K562 (cell line): Measurements from ENCODE around the gene PDE11A. TPM values are rescaled to one million over a fixed set of nuclear protein-coding genes. Genes with fewer than 3 reads are reported as not detected.

Experiments used
- ATAC-seq: fragments of 200-7000 bp; cut with Tn5 transposase; 3 replicates; pipeline ENCODE4 v1.9.1; 2020; ENCODE audit warnings: moderate library complexity
- BruUV-seq: library from RNA; stranded (reverse); fragments of 400-500 nt; replicated peaks from 2 replicates; lab custom pipeline; 2021; lab: Mats Ljungman, UMichigan
- CTCF ChIA-PET: fragments of 300-600 bp; formaldehyde crosslinking; extraction: SDS; loops from one replicate; lab custom pipeline; 2021; ENCODE audit warnings: low intra/inter-chr PET ratio; lab: Yijun Ruan, JAX
- POLR2A ChIA-PET: fragments of 300-600, 350-650 bp; sonication (Branson Sonifier 250); formaldehyde crosslinking; extraction: SDS; loops from one replicate; lab custom pipeline; 2021; ENCODE audit warnings: antibody characterized with exemption, inconsistent platforms; lab: Yijun Ruan, JAX
- DNase-seq, 4 experiments: peaks; one replicate each; pipeline versions ENCODE4 v3.0.0 to v3.0.0-alpha.2; 2011 to 2018; ENCODE audit warnings: low spot score in 3 of 4, mixed read lengths in 3 of 4; ENCODE audit errors: extremely low read depth in 1 of 4
- FAIRE-seq: peaks from 2 replicates; lab custom pipeline; 2011; peaks lifted over from hg19 to GRCh38; lab: Jason Lieb, UNC
- H2AFZ ChIP-seq: 2 replicates; pipeline ENCODE4 v1.6.0; 2011; ENCODE audit warnings: low read depth, low read length, control low read depth, inconsistent platforms
- H3K27ac ChIP-seq: fragments of 200-600 bp; 3 replicates; pipeline ENCODE4 v1.8.0; 2011; ENCODE audit warnings: low read depth, mild to moderate bottlenecking, control low read depth, inconsistent platforms, low read length, moderate library complexity, mixed read lengths; ENCODE audit errors: extremely low read depth
- H3K27me3 ChIP-seq, 2 experiments: fragments of 300-600 bp in 1 of 2; 2 replicates in 1 of 2; 3 replicates in 1 of 2; pipeline versions ENCODE4 v1.6.0 to v1.8.0; 2011; ENCODE audit warnings: inconsistent platforms in 2 of 2, low read length in 2 of 2, mild to moderate bottlenecking in 1 of 2, mixed read lengths in 1 of 2, moderate library complexity in 1 of 2; ENCODE audit not compliant: control insufficient read depth in 2 of 2, insufficient read depth in 2 of 2
- H3K36me3 ChIP-seq: fragments of 300-600 bp; 3 replicates; pipeline ENCODE4 v1.8.0; 2011; ENCODE audit warnings: mild to moderate bottlenecking, low read length, inconsistent platforms; ENCODE audit not compliant: control insufficient read depth, insufficient read depth
- H3K4me1 ChIP-seq, 2 experiments: fragments of 200-600 bp in 1 of 2; replicated peaks in 1 of 2; 2 replicates in 1 of 2; 3 replicates in 1 of 2; pipeline versions ENCODE4 v1.5.1 to v1.8.0; 2011; ENCODE audit warnings: inconsistent platforms in 2 of 2, low read length in 2 of 2, mild to moderate bottlenecking in 1 of 2, mixed read lengths in 1 of 2, moderate library complexity in 1 of 2; ENCODE audit not compliant: control insufficient read depth in 2 of 2, insufficient read depth in 2 of 2
- H3K4me2 ChIP-seq: 2 replicates; pipeline ENCODE4 v1.6.1; 2011; ENCODE audit warnings: low read length, control low read depth, inconsistent platforms, mixed read lengths; ENCODE audit not compliant: insufficient read depth
- H3K4me3 ChIP-seq: fragments of 200-600 bp; sonication (generic), shearing (Covaris generic); 2 replicates; pipeline ENCODE4 v1.5.1; 2016; ENCODE audit warnings: control low read depth, inconsistent platforms
- H3K79me2 ChIP-seq: fragments of 200-600 bp; 3 replicates; pipeline ENCODE4 v1.8.0; 2011; ENCODE audit warnings: low read length, inconsistent platforms; ENCODE audit not compliant: control insufficient read depth, insufficient read depth
- H3K9ac ChIP-seq, 2 experiments: 2 replicates each; pipeline versions ENCODE4 v1.6.0 to v1.6.1; 2011; ENCODE audit warnings: low read depth in 2 of 2, low read length in 2 of 2, control low read depth in 1 of 2, inconsistent platforms in 1 of 2, mild to moderate bottlenecking in 1 of 2, mixed read lengths in 1 of 2; ENCODE audit not compliant: insufficient read depth in 1 of 2
- H3K9me1 ChIP-seq: one replicate; pipeline ENCODE4 v1.6.0; 2011; ENCODE audit warnings: inconsistent platforms, mild to moderate bottlenecking, low read length, moderate library complexity; ENCODE audit not compliant: control insufficient read depth, insufficient read depth
- H3K9me3 ChIP-seq: replicated peaks from 2 replicates; pipeline ENCODE4 v1.5.1; 2011; ENCODE audit warnings: low read depth, low read length, inconsistent platforms; ENCODE audit not compliant: control insufficient read depth, insufficient read depth
- H4K20me1 ChIP-seq: replicated peaks from 2 replicates; pipeline ENCODE4 v1.6.1; 2011; ENCODE audit warnings: low read length, inconsistent platforms, mixed read lengths; ENCODE audit not compliant: control insufficient read depth, insufficient read depth
- BCL6 ChIP-seq: fragments of 250-450 bp; sonication (Bioruptor Pico); IDR thresholded peaks from 2 replicates; pipeline ENCODE4 v1.4.0; 2020
- BRF2 ChIP-seq: IDR thresholded peaks from 3 replicates; pipeline ENCODE4 v1.6.1; 2011; ENCODE audit warnings: borderline replicate concordance, mild to moderate bottlenecking; ENCODE audit not compliant: insufficient read length, insufficient read depth
- MGA ChIP-seq: fragments of 450-650 bp; IDR thresholded peaks from 2 replicates; pipeline ENCODE4 v1.6.1; 2016; ENCODE audit warnings: mild to moderate bottlenecking, moderate library complexity
- SRSF3 ChIP-seq: fragments of 200-400 bp; formaldehyde crosslinking; IDR thresholded peaks from 2 replicates; pipeline ENCODE4 v1.6.1; 2016; ENCODE audit warnings: mild to moderate bottlenecking, low read length, moderate library complexity; ENCODE audit not compliant: insufficient read depth
- ZNF12 ChIP-seq: sonication (generic); formaldehyde crosslinking; IDR thresholded peaks from 2 replicates; pipeline ENCODE4 v1.4.0; 2020; ENCODE audit warnings: mild to moderate bottlenecking, missing genetic modification reagents
- ZNF3 ChIP-seq: fragments of 250-450 bp; sonication (Bioruptor Pico); IDR thresholded peaks from 2 replicates; pipeline ENCODE4 v1.5.0; 2021; ENCODE audit warnings: mild to moderate bottlenecking, moderate library complexity
- WGBS: fragments of 100-300 bp; shearing (Covaris generic); methylation state at CpG from one replicate; pipeline ENCODE4 v1.1.6; 2016; ENCODE audit warnings: low coverage, mixed read lengths; ENCODE audit not compliant: insufficient coverage; ENCODE audit errors: missing lambda C conversion rate; 5-methylcytosine and 5-hydroxymethylcytosine counted together
- in situ Hi-C: fragments of 300-500 bp; cut with MboI; formaldehyde crosslinking; loops from 4 replicates; pipeline ENCODE4 v1.15.0; 2018; ENCODE audit warnings: inconsistent platforms, mixed read lengths
- intact Hi-C: fragments of 100-400 bp; cut with micrococcal nuclease; formaldehyde crosslinking; loops from 2 replicates; pipeline ENCODE4 v1.14.2; 2022
- polyA plus RNA-seq, 8 experiments: library from polyadenylated mRNA; depleted of rRNA in 4 of 8; stranded (reverse) in 5 of 8; unstranded in 3 of 8; fragments of >200 nt; fragmentation: Nextera tagmentation in 2 of 8; fragmentation: Illumina TruSeq in 1 of 8; extraction: Ambion mirVana in 2 of 8; extraction: Trizol in 1 of 8; gene quantifications; 2 replicates each; pipeline versions ENCODE4 v1.2.1 to v1.2.3, GENCODE V29; 2011 to 2014; ENCODE audit warnings: inconsistent platforms in 1 of 8, missing spikeins in 1 of 8
- total RNA-seq, 7 experiments: library from RNA; depleted of rRNA in 6 of 7; stranded (reverse); fragments of >200 nt in 6 of 7; fragmentation: Illumina TruSeq in 2 of 7; extraction: Trizol in 2 of 7; gene quantifications; 2 replicates each; pipeline versions ENCODE4 v1.2.1 to v1.2.3, GENCODE V29; 2011 to 2021; ENCODE audit warnings: low replicate concordance in 1 of 7

PDE11A gene
- total and polyA plus RNA-seq, 9 of the 15 experiments (the other 6 are each of a cell fraction or from before 2014, with no cell fraction given), result 3.2 to 22.1 (median 5.7) TPM

- 0% methylated on average over 1 of the region's 1 CpG for whole genome bisulfite sequencing
- ChIA-PET POLR2A (no interaction called here), CTCF (no interaction called here)
- no peak overlapping the region for H3K4me3 ChIP-seq
- ATAC-seq (no peak), FAIRE-seq (no peak), DNase-seq (no peak)
- peaks cover 3 to 4% of the 10 kb centered on the region in 2 experiments; a peak in 2 of 5 replicates for H3K27me3 ChIP-seq
- BruUV-seq, result no TSS peak
- intact Hi-C loops (no loop called here), in situ Hi-C loops (no loop called here)
- H3K79me2 ChIP-seq, result no peaks in the 10 kb centered on the region
- no peak overlapping the region for H3K27ac ChIP-seq
- H3K4me1 ChIP-seq, result no peaks in the 10 kb centered on the region
- no peaks in the 10 kb centered on the region for H3K9me3 ChIP-seq
- no peaks in the 10 kb centered on the region for H3K36me3 ChIP-seq
- H2AFZ ChIP-seq, result no peak overlapping the region
- no peak overlapping the region for H3K9ac ChIP-seq
- no peaks in the 10 kb centered on the region for H4K20me1 ChIP-seq
- H3K9me1 ChIP-seq, result no peaks in the 10 kb centered on the region
- no peak overlapping the region for H3K4me2 ChIP-seq
- TF ChIP-seq BRF2 (no peak), MGA (no peak), BCL6 (CRISPR knock-in tag) (no peak), ZNF12 (CRISPR knock-in tag) (no peak), SRSF3 (no peak), ZNF3 (no peak)
These were observed 107.7 kb downstream of the PDE11A start for GRCh38 chr2:177964892-177965291.
